Stimulated activated CD8-positive, alpha-beta memory T cell treated with anti-CD3 and anti-CD28 coated beads, Interleukin-2, amount 100 ng/mL, for 1 hour (primary cell): ENCODE measurements around the gene BRD9.
"Not testable (repeated sequence)": the region's sequence is repeated elsewhere in the genome, so short reads cannot be mapped to it uniquely, and the experiment has no call there.

Source experiments
- DNase-seq, 2 donors: peaks; one replicate each; pipeline ENCODE4 v3.0.0-alpha.2; 2020; ENCODE audit warnings: low read depth in 2 of 2

The BRD9 gene

GRCh38 chr5:844426-844825 lies 48.2 kb downstream of the BRD9 start:
- DNase-seq: not testable (repeated sequence)

GRCh38 chr5:843926-844325 lies 48.7 kb downstream of the BRD9 start:
- not testable (repeated sequence) for DNase-seq

DNA sequence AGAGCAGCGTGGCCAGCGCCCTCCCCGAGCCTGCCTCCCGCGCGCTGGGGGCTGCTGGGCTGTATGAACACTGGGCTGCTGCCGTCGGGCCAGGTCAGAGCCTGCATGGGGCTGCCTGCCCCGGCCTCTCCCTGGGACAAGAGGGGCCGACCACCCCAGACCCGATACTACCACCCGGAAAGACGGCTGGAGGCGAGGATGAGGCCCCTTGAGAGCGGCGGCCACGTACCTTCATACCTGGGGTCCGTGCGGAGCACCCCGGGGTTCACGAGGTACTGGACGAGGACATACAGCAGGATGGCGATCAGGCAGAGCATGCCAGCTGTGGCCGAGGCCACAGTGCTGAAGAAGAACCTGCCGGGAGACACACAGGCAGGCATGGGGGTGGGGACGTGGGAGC lies 49.2 kb downstream of the BRD9 start:
- not testable (repeated sequence) for DNase-seq

- DNase-seq: not testable (repeated sequence)
These were observed 50.0 kb downstream of the BRD9 start for GRCh38 chr5:842402-843221.

GRCh38 chr5:841531-842401 lies 50.8 kb downstream of the BRD9 start:
- DNase-seq: not testable (repeated sequence)

- not testable (repeated sequence) for DNase-seq
These were observed 51.6 kb downstream of the BRD9 start for GRCh38 chr5:840974-841435.

DNA sequence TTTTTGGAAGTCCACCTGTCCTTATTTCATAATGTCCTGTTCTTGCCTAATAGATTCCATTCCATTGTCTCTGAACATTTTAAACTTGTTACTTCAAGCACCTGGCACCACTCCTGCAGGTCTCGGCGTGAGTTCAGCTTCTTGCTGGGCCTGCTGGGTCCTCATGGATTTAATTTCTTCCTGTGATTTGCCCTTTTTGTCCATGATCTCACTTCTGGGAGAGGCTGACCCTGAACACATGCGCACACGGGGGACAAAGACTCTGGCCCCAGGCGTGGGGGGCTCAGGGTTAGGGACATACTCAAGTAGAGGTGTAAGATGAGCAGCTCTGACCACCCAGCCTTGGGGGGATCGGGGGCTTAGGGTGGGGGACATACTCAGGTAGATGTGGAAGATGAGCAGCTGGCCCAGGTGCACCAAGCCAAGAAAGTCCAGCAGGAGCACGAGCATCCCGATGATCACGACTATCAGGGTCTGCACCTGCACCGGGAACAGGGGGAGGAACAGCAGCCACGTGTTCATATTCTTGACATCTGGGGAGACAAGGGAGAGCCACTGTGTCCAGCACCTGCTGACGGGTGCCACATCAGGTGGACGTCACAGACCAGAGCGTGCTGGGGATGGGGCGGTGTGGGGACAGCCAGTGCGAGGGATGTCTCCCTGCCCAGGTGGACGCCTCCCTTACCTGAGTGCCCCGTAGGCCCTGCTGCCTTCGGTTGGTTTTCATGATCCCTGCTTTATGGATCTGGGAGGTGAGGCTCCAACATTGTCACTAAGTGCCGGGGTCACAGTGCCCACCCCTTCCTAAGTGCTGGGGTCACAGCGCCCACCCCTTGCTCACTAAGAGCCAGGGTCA lies 52.3 kb downstream of the BRD9 start:
- not testable (repeated sequence) for DNase-seq

DNA sequence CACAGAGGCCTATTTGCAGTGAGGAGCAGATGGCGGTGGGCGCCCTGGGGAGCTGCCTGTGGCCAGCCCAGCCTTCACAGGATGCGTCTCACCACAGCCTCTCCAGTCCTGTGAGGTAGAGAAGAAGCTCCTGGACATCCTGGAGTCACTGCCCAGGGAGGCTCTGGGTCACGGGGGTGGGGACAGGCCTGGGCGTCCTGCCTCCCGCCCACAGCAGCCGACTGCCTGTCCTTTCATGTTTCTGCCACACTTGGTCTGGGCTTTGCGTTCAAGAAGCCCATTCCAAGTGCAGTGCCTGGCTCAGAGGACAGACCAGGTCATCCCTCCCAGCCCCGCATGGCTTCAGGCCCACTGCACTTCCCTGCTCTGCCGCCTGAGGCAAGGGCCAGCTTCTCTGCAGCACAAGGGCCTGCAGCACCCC lies 54.2 kb downstream of the BRD9 start:
- DNase-seq: not testable (repeated sequence)

- DNase-seq: not testable (repeated sequence)
These were observed 54.9 kb downstream of the BRD9 start for GRCh38 chr5:837621-838121.

DNA sequence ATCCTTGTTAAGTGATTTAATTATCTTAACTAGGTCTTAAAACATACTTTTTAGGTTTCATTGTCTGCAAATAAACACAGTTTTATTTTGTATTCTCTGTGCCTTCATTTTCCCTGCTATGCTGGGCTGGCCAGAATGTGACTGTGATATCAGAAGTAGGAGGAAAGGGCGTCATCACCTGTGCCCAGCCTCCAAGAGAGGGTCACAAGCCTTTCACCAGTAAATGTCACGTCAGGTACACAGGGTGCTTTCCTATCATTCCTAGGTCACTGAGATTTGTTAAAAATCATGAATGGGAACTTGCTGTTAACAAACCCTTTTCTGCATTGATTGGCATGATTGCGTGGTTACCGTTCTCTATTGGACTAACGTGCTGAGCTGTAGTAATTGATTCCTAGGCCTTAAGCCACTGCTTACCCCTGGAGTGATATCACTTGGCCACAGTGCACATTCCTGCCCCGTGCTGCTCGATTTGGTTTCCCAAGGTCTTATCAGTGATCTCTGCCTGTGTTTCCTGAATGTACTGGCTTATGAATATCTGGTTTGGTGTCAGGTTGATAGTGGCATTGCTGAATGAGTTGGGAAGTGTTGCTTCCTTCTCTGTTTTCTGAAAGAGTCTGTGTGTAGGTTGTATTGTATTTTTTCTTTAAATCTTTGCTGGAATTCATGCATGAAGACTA lies 56.5 kb downstream of the BRD9 start:
- not testable (repeated sequence) for DNase-seq

DNA sequence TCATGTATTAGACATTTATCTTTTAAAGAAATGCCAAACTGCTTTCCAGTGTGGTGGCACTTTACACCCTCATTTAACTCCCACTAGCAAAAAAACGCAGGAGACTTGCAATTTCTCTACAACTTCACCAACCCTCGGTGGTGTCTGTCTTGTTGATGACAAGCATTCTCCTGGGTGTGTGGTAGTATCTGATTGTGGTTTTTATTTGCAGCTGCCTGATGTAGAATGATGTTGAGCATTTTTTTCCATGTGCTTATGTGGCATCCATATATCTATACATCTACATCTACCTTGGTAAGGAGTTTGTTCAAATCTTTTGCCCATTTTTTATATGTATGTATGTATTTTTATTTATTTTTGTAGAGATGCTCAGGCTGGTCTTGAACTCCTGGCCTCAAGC lies 58.6 kb downstream of the BRD9 start:
- DNase-seq: not testable (repeated sequence)

- DNase-seq: not testable (repeated sequence)
These were observed 64.4 kb downstream of the BRD9 start for GRCh38 chr5:828194-828593.

DNA sequence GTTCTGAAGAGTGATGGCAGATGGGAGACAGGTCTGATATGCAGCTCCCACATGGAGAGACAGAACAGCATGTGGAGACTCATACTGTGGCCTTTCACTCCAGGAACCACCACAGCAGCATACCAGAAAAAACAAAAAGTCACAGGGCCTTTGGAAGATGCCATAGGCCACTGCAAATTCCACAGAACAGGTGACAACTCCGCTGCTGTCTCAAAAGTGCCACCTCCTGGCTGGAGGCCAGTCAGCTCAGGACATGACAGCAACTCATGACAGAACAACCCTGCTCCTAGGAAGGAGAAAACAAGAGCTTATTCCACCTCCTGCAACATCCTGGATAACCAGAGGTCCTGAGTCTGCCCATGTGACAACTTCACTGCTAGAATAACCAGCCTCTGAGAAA lies 67.1 kb downstream of the BRD9 start:
- not testable (repeated sequence) for DNase-seq

GRCh38 chr5:821504-821903 lies 71.1 kb downstream of the BRD9 start:
- no peak for DNase-seq

GRCh38 chr5:820245-820644 lies 72.4 kb downstream of the BRD9 start:
- no peak for DNase-seq

- no peak for DNase-seq
These were observed 73.5 kb downstream of the BRD9 start for GRCh38 chr5:819078-819477.

DNA sequence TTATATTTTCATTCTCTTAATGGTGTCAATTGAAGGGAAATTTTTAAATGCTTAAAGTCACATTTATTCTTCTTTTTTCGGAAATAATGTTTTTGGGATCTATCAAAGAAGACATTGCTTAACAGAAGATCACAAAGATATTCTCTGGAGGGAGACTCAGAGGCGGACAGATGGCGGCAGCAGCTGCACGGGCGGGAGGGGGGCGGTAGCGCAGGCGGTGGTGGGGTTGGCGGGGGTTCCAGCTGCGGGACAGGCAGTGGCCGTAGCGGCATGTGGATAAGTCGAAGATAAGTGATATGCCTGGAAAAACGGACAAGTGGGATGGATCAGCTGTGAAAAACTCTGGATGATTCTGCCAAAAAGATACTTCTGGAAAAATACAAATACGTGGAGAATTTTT lies 76.4 kb downstream of the BRD9 start:
- no peak for DNase-seq

DNA sequence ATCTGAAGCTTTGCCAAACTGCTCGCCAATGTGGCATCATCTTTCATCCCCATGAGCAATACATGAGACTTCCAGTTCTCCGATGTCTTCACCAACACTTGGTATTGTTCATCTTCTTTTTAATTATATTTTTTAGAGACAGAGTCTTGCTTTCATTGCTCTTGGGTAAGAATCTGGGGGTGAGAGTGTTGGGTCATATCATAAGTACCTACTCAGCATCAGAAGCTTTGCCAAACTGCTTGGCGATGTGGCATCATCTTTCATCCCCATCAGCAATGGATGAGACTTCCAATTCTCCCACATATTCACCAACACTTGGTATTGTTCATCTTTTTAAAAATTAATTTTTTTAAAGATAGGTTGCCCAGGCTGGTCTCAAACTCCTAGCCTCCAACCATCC lies 77.2 kb downstream of the BRD9 start:
- DNase-seq: no peak
